Measurements from ENCODE around the gene RBM44.

The RBM44 gene

GRCh38 chr2:237833546-237833945 is 35.0 kb downstream of the RBM44 start:
- ChIA-PET CTCF (interaction anchor here (0.6 to 1.3 kb wide), 3 partner anchors 10 to 386 kb away, joined by 3 to 5 read pairs (median 4); no protein-coding TSS in a partner anchor), POLR2A (no interaction called here)
- TF ChIP-seq ZNF37A (tag by site-specific recombination; IDR thresholded peaks at IDR 0.05) (no peak), ZNF776 (tag by site-specific recombination; IDR thresholded peaks at IDR 0.05; ENCODE audit: borderline replicate concordance) (no peak), ZNF660 (tag by site-specific recombination; IDR thresholded peaks at IDR 0.05) (no peak), ZNF76 (tag by site-specific recombination; IDR thresholded peaks at IDR 0.05; ENCODE audit: borderline replicate concordance, low read depth) (no peak), ZFP41 (tag by site-specific recombination; IDR thresholded peaks at IDR 0.05; ENCODE audit: borderline replicate concordance) (no peak), ZSCAN4 (tag by site-specific recombination; IDR thresholded peaks at IDR 0.05) (no peak), MZF1 (tag by site-specific recombination; IDR thresholded peaks at IDR 0.05; ENCODE audit: borderline replicate concordance) (no peak), ZNF426 (tag by site-specific recombination; IDR thresholded peaks at IDR 0.05) (no peak), OVOL3 (tag by site-specific recombination; IDR thresholded peaks at IDR 0.05) (no peak), ZNF366 (tag by site-specific recombination; conservative IDR thresholded peaks at IDR 0.05) (no peak), ZNF10 (tag by site-specific recombination; IDR thresholded peaks at IDR 0.05) (no peak), BCL11B (tag by site-specific recombination; IDR thresholded peaks at IDR 0.05; ENCODE audit: low read depth) (no peak), HOXD13 (CRISPR knock-in tag; IDR thresholded peaks at IDR 0.05; ENCODE audit: borderline replicate concordance) (no peak), ZBTB49 (tag by site-specific recombination; IDR thresholded peaks at IDR 0.05; ENCODE audit: low read depth) (no peak), ZNF19 (tag by site-specific recombination; IDR thresholded peaks at IDR 0.05; ENCODE audit: low read depth) (no peak), MYNN (tag by site-specific recombination; IDR thresholded peaks at IDR 0.05; ENCODE audit: borderline replicate concordance) (no peak), SETDB1 (IDR thresholded peaks at IDR 0.05; ENCODE audit: insufficient read length, low read length) (no peak), ZNF184 (tag by site-specific recombination; IDR thresholded peaks at IDR 0.05) (no peak)
- Histone ChIP-seq H3K9me3 (ENCODE audit: control insufficient read depth, insufficient read depth, low read depth, low read length) (no peaks in the 10 kb centered on the region), H3K27ac (ENCODE audit: extremely low read depth, low read depth, low read length) (no peak overlapping the region), H3K4me3 (ENCODE audit: low read depth, low read length) (no peak overlapping the region), H3K36me3 (ENCODE audit: control insufficient read depth in 2 of 2, insufficient read depth in 1 of 2, low read length in 2 of 2) (no peaks in the 10 kb centered on the region), H3K4me1 (ENCODE audit: control insufficient read depth, insufficient read depth, low read length) (no peaks in the 10 kb centered on the region)

- Histone ChIP-seq H3K4me1 (ENCODE audit: control insufficient read depth, insufficient read depth, low read length) (no peaks in the 10 kb centered on the region), H3K4me3 (ENCODE audit: low read depth, low read length) (no peak overlapping the region), H3K9me3 (ENCODE audit: control insufficient read depth, insufficient read depth, low read depth, low read length) (no peaks in the 10 kb centered on the region), H3K27ac (ENCODE audit: extremely low read depth, low read depth, low read length) (no peak overlapping the region), H3K36me3 (ENCODE audit: control insufficient read depth in 2 of 2, insufficient read depth in 1 of 2, low read length in 2 of 2) (no peaks in the 10 kb centered on the region)
- ChIA-PET POLR2A (no interaction called here), CTCF (interaction anchor here (0.6 to 1.1 kb wide), 2 partner anchors 23 to 38 kb away, joined by 3 read pairs; no protein-coding TSS in a partner anchor)
- TF ChIP-seq AEBP2 (tag by site-specific recombination; IDR thresholded peaks at IDR 0.05; ENCODE audit: borderline replicate concordance) = no peak
- TF ChIP-seq ZNF37A (tag by site-specific recombination; IDR thresholded peaks at IDR 0.05) = no peak
- no peak for TF ChIP-seq BCL11A (tag by site-specific recombination; IDR thresholded peaks at IDR 0.05; ENCODE audit: low read depth)
- TF ChIP-seq ZNF223 (tag by site-specific recombination; IDR thresholded peaks at IDR 0.05) = no peak
- TF ChIP-seq ZNF658 (tag by site-specific recombination; IDR thresholded peaks at IDR 0.05) = no peak
- no peak for TF ChIP-seq OVOL3 (tag by site-specific recombination; IDR thresholded peaks at IDR 0.05)
- no peak for TF ChIP-seq ZNF280D (tag by site-specific recombination; IDR thresholded peaks at IDR 0.05)
- no peak for TF ChIP-seq ELK4 (IDR thresholded peaks at IDR 0.05; ENCODE audit: borderline replicate concordance, low read depth, low read length)
These were observed 36.8 kb downstream of the RBM44 start for GRCh38 chr2:237835372-237835771.

All from HEK293 (cell line).